ENCODE results near the gene BTG2.

The BTG2 gene

GRCh38 chr1:203270448-203270847 lies 34.9 kb upstream of the BTG2 start:
- H3K4me2 ChIP-seq (ENCODE audit: low read depth, low read length) = peak overlapping the region; percentile 30
- H3K27ac ChIP-seq (ENCODE audit: low read length) = 0 out of 2 replicates have a peak overlapping the region, but pooled peaks have one; percentile 4
- no peak for TF ChIP-seq EZH2 (optimal IDR thresholded peaks at IDR 0.05; ENCODE audit: low read depth, low read length)
- peak; percentile 31 for TF ChIP-seq CTCF (IDR thresholded peaks at IDR 0.05; ENCODE audit: low read length)
- no peak for TF ChIP-seq EZH2phosphoT487 (IDR thresholded peaks at IDR 0.05; ENCODE audit: low read length)
- H3K36me3 ChIP-seq (replicated peaks; ENCODE audit: insufficient read depth, low read length) = no peaks in the 10 kb centered on the region
- no peaks in the 10 kb centered on the region for H3K9me3 ChIP-seq (replicated peaks; ENCODE audit: insufficient read depth, low read length)
- H3K9ac ChIP-seq (ENCODE audit: low read length) = no peak overlapping the region
- peak overlapping the region; percentile 46 for H2AFZ ChIP-seq (ENCODE audit: low read length)
- peaks cover 22% of the 10 kb centered on the region for H3F3A ChIP-seq (ENCODE audit: insufficient read depth, low read length)
- H3K9me2 ChIP-seq (replicated peaks; ENCODE audit: insufficient read depth, low read length) = no peaks in the 10 kb centered on the region
- H3K79me2 ChIP-seq (ENCODE audit: low read length) = peaks cover 29% of the 10 kb centered on the region
- no peak overlapping the region for H3K4me3 ChIP-seq (ENCODE audit: low read length)
- no peaks in the 10 kb centered on the region for H3K27me3 ChIP-seq (replicated peaks; ENCODE audit: insufficient read depth, low read length)
- peaks cover 61% of the 10 kb centered on the region for H3K4me1 ChIP-seq (ENCODE audit: low read length)
- H4K20me1 ChIP-seq (ENCODE audit: insufficient read depth, low read length) = no peaks in the 10 kb centered on the region
- DNase-seq = peak; percentile 36

- Histone ChIP-seq H2AFZ (ENCODE audit: low read length) (peak overlapping the region; percentile 46), H3K27me3 (replicated peaks; ENCODE audit: insufficient read depth, low read length) (no peaks in the 10 kb centered on the region), H4K20me1 (ENCODE audit: insufficient read depth, low read length) (no peaks in the 10 kb centered on the region), H3K9me3 (replicated peaks; ENCODE audit: insufficient read depth, low read length) (no peaks in the 10 kb centered on the region), H3K4me1 (ENCODE audit: low read length) (peaks cover 61% of the 10 kb centered on the region), H3K36me3 (replicated peaks; ENCODE audit: insufficient read depth, low read length) (no peaks in the 10 kb centered on the region), H3F3A (ENCODE audit: insufficient read depth, low read length) (peaks cover 22% of the 10 kb centered on the region), H3K79me2 (ENCODE audit: low read length) (peaks cover 29% of the 10 kb centered on the region), H3K9ac (ENCODE audit: low read length) (peak overlapping the region; percentile 0; the same call in 1 of the 2 replicates), H3K4me2 (ENCODE audit: low read depth, low read length) (peak overlapping the region; percentile 30), H3K4me3 (ENCODE audit: low read length) (no peak overlapping the region), H3K27ac (ENCODE audit: low read length) (0 out of 2 replicates have a peak overlapping the region, but pooled peaks have one; percentile 4), H3K9me2 (replicated peaks; ENCODE audit: insufficient read depth, low read length) (no peaks in the 10 kb centered on the region)
- no peak for TF ChIP-seq CTCF (IDR thresholded peaks at IDR 0.05; ENCODE audit: low read length)
- peak; percentile 92 for DNase-seq
Observed at GRCh38 chr1:203271018-203271743, 34.1 kb upstream of the BTG2 start.

GRCh38 chr1:203271962-203272632 lies 33.2 kb upstream of the BTG2 start:
- no peak for DNase-seq
- Histone ChIP-seq H3K9me2 (replicated peaks; ENCODE audit: insufficient read depth, low read length) (no peaks in the 10 kb centered on the region), H3K4me3 (ENCODE audit: low read length) (0 out of 2 replicates have a peak overlapping the region, but pooled peaks have one; percentile 64), H3K36me3 (replicated peaks; ENCODE audit: insufficient read depth, low read length) (no peaks in the 10 kb centered on the region), H3K9me3 (replicated peaks; ENCODE audit: insufficient read depth, low read length) (no peaks in the 10 kb centered on the region), H3K27me3 (replicated peaks; ENCODE audit: insufficient read depth, low read length) (no peaks in the 10 kb centered on the region), H3K4me1 (ENCODE audit: low read length) (peaks cover 65% of the 10 kb centered on the region), H3K4me2 (ENCODE audit: low read depth, low read length) (0 out of 2 replicates have a peak overlapping the region, but pooled peaks have one; percentile 98), H4K20me1 (ENCODE audit: insufficient read depth, low read length) (no peaks in the 10 kb centered on the region), H3F3A (ENCODE audit: insufficient read depth, low read length) (peaks cover 22% of the 10 kb centered on the region), H3K79me2 (ENCODE audit: low read length) (peaks cover 29% of the 10 kb centered on the region), H2AFZ (ENCODE audit: low read length) (0 out of 2 replicates have a peak overlapping the region, but pooled peaks have one; percentile 23), H3K27ac (ENCODE audit: low read length) (no peak overlapping the region), H3K9ac (ENCODE audit: low read length) (no peak overlapping the region; the same call in 1 of the 2 replicates)
- TF ChIP-seq CTCF (IDR thresholded peaks at IDR 0.05; ENCODE audit: low read length) = no peak
- no peak for TF ChIP-seq EZH2phosphoT487 (IDR thresholded peaks at IDR 0.05; ENCODE audit: low read length)
- TF ChIP-seq EZH2 (optimal IDR thresholded peaks at IDR 0.05; ENCODE audit: low read depth, low read length) = no peak
